Measurements from ENCODE around the gene WFIKKN2. TPM values are rescaled to one million over a fixed set of nuclear protein-coding genes. Genes with fewer than 3 reads are reported as not detected.
A peak's percentile ranks its signal among the peaks of the same experiment; 100 is the strongest.

WFIKKN2 gene
- total and polyA plus RNA-seq, 2 of the 13 experiments (the other 11 are each of a cell fraction or from before 2014, with no cell fraction given), result not detected

DNA sequence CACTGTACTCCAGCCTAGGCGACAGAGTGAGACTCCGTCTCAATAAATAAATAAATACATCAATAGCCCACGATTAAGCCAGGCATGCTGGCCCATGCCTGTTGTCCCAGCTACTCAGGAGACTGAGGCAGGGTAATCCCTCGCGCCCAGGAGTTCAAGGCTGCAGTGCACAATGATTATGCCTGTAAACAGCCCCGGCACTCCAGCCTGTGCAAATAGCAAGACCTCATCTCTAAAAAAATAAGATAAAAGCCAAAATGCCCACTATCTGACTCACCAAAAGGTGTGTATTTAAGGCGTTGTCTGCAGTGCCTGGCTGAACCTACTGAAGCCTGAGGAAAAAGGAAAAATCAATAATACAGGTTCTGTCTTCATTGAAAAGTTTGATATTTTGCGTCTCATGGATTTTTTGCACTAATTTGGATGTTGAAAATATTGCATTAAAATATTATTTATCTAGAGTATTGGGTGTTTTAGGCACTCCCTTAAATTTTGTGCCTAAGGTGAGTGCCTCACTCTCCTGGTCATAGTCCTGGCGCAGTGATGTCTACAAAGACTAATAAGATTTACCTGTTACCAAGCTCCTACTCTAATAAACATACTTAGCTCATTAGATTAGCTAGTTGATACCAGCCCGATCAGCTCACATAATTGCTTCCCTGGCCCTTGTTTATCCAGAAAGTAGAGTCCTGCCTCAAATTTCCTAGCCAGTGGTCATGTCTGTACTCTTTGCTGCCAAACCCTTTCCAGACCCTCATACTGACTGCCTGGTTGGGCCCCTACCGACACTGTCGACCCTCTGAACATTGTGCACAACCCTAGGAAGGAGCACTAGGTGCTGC, 55.5 kb downstream of the WFIKKN2 start (continued):
- TF ChIP-seq, protein P1, sequence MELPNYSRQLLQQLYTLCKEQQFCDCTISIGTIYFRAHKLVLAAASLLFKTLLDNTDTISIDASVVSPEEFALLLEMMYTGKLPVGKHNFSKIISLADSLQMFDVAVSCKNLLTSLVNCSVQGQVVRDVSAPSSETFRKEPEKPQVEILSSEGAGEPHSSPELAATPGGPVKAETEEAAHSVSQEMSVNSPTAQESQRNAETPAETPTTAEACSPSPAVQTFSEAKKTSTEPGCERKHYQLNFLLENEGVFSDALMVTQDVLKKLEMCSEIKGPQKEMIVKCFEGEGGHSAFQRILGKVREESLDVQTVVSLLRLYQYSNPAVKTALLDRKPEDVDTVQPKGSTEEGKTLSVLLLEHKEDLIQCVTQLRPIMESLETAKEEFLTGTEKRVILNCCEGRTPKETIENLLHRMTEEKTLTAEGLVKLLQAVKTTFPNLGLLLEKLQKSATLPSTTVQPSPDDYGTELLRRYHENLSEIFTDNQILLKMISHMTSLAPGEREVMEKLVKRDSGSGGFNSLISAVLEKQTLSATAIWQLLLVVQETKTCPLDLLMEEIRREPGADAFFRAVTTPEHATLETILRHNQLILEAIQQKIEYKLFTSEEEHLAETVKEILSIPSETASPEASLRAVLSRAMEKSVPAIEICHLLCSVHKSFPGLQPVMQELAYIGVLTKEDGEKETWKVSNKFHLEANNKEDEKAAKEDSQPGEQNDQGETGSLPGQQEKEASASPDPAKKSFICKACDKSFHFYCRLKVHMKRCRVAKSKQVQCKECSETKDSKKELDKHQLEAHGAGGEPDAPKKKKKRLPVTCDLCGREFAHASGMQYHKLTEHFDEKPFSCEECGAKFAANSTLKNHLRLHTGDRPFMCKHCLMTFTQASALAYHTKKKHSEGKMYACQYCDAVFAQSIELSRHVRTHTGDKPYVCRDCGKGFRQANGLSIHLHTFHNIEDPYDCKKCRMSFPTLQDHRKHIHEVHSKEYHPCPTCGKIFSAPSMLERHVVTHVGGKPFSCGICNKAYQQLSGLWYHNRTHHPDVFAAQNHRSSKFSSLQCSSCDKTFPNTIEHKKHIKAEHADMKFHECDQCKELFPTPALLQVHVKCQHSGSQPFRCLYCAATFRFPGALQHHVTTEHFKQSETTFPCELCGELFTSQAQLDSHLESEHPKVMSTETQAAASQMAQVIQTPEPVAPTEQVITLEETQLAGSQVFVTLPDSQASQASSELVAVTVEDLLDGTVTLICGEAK (IDR thresholded peaks at IDR 0.05), result no peak
- TF ChIP-seq, protein P1 (CRISPR knock-in tag; IDR thresholded peaks at IDR 0.05), result no peak; the same call in 1 of the 2 replicates
- TF ChIP-seq DPF2 (CRISPR knock-in tag; IDR thresholded peaks at IDR 0.05; ENCODE audit: borderline replicate concordance, low read depth), result peak; percentile 90
- TF ChIP-seq, protein P2, sequence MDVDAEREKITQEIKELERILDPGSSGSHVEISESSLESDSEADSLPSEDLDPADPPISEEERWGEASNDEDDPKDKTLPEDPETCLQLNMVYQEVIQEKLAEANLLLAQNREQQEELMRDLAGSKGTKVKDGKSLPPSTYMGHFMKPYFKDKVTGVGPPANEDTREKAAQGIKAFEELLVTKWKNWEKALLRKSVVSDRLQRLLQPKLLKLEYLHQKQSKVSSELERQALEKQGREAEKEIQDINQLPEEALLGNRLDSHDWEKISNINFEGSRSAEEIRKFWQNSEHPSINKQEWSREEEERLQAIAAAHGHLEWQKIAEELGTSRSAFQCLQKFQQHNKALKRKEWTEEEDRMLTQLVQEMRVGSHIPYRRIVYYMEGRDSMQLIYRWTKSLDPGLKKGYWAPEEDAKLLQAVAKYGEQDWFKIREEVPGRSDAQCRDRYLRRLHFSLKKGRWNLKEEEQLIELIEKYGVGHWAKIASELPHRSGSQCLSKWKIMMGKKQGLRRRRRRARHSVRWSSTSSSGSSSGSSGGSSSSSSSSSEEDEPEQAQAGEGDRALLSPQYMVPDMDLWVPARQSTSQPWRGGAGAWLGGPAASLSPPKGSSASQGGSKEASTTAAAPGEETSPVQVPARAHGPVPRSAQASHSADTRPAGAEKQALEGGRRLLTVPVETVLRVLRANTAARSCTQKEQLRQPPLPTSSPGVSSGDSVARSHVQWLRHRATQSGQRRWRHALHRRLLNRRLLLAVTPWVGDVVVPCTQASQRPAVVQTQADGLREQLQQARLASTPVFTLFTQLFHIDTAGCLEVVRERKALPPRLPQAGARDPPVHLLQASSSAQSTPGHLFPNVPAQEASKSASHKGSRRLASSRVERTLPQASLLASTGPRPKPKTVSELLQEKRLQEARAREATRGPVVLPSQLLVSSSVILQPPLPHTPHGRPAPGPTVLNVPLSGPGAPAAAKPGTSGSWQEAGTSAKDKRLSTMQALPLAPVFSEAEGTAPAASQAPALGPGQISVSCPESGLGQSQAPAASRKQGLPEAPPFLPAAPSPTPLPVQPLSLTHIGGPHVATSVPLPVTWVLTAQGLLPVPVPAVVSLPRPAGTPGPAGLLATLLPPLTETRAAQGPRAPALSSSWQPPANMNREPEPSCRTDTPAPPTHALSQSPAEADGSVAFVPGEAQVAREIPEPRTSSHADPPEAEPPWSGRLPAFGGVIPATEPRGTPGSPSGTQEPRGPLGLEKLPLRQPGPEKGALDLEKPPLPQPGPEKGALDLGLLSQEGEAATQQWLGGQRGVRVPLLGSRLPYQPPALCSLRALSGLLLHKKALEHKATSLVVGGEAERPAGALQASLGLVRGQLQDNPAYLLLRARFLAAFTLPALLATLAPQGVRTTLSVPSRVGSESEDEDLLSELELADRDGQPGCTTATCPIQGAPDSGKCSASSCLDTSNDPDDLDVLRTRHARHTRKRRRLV (CRISPR knock-in tag; IDR thresholded peaks at IDR 0.05), result no peak; the same call in 1 of the 2 replicates
- TF ChIP-seq RARG (CRISPR knock-in tag; IDR thresholded peaks at IDR 0.05; ENCODE audit: low read depth), result no peak
- peak; percentile 74; the same call in 1 of the 2 replicates for TF ChIP-seq NCOR1 (IDR thresholded peaks at IDR 0.05; ENCODE audit: borderline replicate concordance, low read length)
- TF ChIP-seq, protein P3, sequence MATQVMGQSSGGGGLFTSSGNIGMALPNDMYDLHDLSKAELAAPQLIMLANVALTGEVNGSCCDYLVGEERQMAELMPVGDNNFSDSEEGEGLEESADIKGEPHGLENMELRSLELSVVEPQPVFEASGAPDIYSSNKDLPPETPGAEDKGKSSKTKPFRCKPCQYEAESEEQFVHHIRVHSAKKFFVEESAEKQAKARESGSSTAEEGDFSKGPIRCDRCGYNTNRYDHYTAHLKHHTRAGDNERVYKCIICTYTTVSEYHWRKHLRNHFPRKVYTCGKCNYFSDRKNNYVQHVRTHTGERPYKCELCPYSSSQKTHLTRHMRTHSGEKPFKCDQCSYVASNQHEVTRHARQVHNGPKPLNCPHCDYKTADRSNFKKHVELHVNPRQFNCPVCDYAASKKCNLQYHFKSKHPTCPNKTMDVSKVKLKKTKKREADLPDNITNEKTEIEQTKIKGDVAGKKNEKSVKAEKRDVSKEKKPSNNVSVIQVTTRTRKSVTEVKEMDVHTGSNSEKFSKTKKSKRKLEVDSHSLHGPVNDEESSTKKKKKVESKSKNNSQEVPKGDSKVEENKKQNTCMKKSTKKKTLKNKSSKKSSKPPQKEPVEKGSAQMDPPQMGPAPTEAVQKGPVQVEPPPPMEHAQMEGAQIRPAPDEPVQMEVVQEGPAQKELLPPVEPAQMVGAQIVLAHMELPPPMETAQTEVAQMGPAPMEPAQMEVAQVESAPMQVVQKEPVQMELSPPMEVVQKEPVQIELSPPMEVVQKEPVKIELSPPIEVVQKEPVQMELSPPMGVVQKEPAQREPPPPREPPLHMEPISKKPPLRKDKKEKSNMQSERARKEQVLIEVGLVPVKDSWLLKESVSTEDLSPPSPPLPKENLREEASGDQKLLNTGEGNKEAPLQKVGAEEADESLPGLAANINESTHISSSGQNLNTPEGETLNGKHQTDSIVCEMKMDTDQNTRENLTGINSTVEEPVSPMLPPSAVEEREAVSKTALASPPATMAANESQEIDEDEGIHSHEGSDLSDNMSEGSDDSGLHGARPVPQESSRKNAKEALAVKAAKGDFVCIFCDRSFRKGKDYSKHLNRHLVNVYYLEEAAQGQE (IDR thresholded peaks at IDR 0.05; ENCODE audit: borderline replicate concordance in 1 of 2, low read depth in 1 of 2, low read length in 2 of 2), result peak in 1 of 2 experiments; percentile 75; a peak in 1 of 4 replicates
- TF ChIP-seq ZNF292 (CRISPR knock-in tag; IDR thresholded peaks at IDR 0.05; ENCODE audit: borderline replicate concordance, low read depth), result peak; percentile 36; the same call in 1 of the 2 replicates
- TF ChIP-seq ZNF766 (CRISPR knock-in tag; IDR thresholded peaks at IDR 0.05; ENCODE audit: borderline replicate concordance), result 0 out of 2 replicates have a peak, but pooled peaks have one; percentile 28
